ENCODE results near the gene ADAM12.

The ADAM12 gene

GRCh38 chr10:126022841-126023240, 365.4 kb downstream of the ADAM12 start:
- FAIRE-seq (no peak), DNase-seq (ENCODE audit: insufficient read length, low spot score) (no peak)
- TF ChIP-seq CTCF (IDR thresholded peaks at IDR 0.05; ENCODE audit: insufficient read depth, missing control alignments): no peak

- FAIRE-seq (no peak), DNase-seq (ENCODE audit: insufficient read length, low spot score) (no peak)
- no peak for TF ChIP-seq CTCF (IDR thresholded peaks at IDR 0.05; ENCODE audit: insufficient read depth, missing control alignments)
These were observed 366.3 kb downstream of the ADAM12 start for GRCh38 chr10:126021833-126022500.

GRCh38 chr10:126017961-126018560, 370.2 kb downstream of the ADAM12 start:
- TF ChIP-seq CTCF (IDR thresholded peaks at IDR 0.05; ENCODE audit: insufficient read depth, missing control alignments): no peak
- FAIRE-seq (no peak), DNase-seq (ENCODE audit: insufficient read length, low spot score) (no peak)

- FAIRE-seq: no peak
- no peak for TF ChIP-seq CTCF (IDR thresholded peaks at IDR 0.05; ENCODE audit: insufficient read depth, missing control alignments)
- no peak for DNase-seq (ENCODE audit: insufficient read length, low spot score)
These were observed 371.4 kb downstream of the ADAM12 start for GRCh38 chr10:126016882-126017281.

- TF ChIP-seq CTCF (IDR thresholded peaks at IDR 0.05; ENCODE audit: insufficient read depth, missing control alignments): no peak
- FAIRE-seq (no peak), DNase-seq (ENCODE audit: insufficient read length, low spot score) (no peak)
These were observed 372.0 kb downstream of the ADAM12 start for GRCh38 chr10:126016156-126016805.

- DNase-seq (ENCODE audit: insufficient read length, low spot score) (no peak), FAIRE-seq (no peak)
- TF ChIP-seq CTCF (IDR thresholded peaks at IDR 0.05; ENCODE audit: insufficient read depth, missing control alignments): no peak
These were observed 372.9 kb downstream of the ADAM12 start for GRCh38 chr10:126015413-126015812.

- DNase-seq (ENCODE audit: insufficient read length, low spot score) (no peak), FAIRE-seq (no peak)
- TF ChIP-seq CTCF (IDR thresholded peaks at IDR 0.05; ENCODE audit: insufficient read depth, missing control alignments): no peak
These were observed 374.0 kb downstream of the ADAM12 start for GRCh38 chr10:126014309-126014708.
